ENCODE measurements around the gene GBA2. TPM values are rescaled to one million over a fixed set of nuclear protein-coding genes. Genes with fewer than 3 reads are reported as not detected.

GBA2 gene
- total RNA-seq, 1 donor from 2014 or later, result 84.7 TPM

DNA sequence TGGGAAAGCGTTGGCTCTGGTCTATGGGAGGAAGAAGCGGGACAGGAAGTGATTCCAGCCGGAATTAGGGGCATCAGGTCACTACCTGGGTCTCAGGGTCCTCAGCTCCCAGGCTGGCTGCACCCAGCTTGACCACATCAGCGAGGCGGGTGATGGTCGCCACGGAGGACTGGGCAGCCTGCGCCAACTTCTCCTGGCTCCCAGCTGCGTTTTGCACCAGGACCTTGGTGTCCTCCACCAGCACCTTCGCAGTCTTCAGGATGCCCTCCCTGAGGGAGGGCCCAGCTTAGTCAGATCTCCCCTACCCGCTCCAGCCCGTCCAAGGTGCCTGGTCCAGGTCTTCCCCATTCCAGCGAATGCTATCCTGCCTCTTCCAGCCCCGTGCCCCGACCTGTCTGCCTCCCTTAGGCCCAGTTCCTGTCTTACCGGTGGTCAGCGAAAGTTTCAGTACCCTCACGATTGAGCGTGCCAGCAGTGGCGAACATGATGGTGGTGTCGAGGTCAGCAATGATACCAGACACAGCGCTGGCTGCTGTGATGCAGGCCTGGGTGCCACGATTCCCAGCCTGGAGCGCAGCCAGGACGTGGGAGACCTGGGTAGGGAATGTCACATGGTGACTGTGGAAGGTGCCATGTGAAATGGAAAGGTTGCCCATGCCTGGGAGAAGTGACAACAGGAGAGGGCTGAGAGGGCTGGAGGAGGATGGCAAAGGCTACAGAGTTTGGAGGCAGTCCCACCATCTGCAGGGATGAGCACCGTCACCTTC is 44.9 kb downstream of the GBA2 start:
- TF ChIP-seq, protein P1, sequence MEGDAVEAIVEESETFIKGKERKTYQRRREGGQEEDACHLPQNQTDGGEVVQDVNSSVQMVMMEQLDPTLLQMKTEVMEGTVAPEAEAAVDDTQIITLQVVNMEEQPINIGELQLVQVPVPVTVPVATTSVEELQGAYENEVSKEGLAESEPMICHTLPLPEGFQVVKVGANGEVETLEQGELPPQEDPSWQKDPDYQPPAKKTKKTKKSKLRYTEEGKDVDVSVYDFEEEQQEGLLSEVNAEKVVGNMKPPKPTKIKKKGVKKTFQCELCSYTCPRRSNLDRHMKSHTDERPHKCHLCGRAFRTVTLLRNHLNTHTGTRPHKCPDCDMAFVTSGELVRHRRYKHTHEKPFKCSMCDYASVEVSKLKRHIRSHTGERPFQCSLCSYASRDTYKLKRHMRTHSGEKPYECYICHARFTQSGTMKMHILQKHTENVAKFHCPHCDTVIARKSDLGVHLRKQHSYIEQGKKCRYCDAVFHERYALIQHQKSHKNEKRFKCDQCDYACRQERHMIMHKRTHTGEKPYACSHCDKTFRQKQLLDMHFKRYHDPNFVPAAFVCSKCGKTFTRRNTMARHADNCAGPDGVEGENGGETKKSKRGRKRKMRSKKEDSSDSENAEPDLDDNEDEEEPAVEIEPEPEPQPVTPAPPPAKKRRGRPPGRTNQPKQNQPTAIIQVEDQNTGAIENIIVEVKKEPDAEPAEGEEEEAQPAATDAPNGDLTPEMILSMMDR (IDR thresholded peaks at IDR 0.05; ENCODE audit: unreplicated experiment), result no peak
- Mint-ChIP-seq H3K27me3 (ENCODE audit: low read depth) (no peaks in the 10 kb centered on the region), H3K9me3 (no peaks in the 10 kb centered on the region), H3K4me1 (no peaks in the 10 kb centered on the region), H3K4me3 (no peak overlapping the region), H3K36me3 (peaks cover 48% of the 10 kb centered on the region), H3K27ac (no peak overlapping the region)
- no peak for DNase-seq (ENCODE audit: low spot score in 2 of 2, unreplicated experiment in 2 of 2)

DNA sequence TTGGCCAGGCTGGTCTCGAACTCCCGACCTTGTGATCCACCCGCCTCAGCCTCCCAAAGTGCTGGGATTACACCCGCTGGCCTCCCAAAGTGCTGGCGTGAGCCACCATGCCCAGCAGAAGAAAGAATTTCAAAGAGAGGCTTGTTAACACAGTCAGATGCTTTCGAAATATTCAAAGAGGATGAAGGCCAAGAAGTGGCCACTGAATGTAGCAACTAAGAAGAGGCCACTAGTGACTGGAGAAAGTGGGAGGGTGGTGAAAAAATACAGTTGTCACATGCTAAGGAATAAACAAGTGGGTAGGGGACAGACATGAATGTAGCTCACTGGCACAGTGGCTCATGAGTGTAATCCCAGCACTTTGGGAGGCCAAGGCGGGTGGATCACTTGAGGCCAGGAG is 46.3 kb downstream of the GBA2 start:
- H3K4me1 Mint-ChIP-seq, result no peaks in the 10 kb centered on the region

DNA sequence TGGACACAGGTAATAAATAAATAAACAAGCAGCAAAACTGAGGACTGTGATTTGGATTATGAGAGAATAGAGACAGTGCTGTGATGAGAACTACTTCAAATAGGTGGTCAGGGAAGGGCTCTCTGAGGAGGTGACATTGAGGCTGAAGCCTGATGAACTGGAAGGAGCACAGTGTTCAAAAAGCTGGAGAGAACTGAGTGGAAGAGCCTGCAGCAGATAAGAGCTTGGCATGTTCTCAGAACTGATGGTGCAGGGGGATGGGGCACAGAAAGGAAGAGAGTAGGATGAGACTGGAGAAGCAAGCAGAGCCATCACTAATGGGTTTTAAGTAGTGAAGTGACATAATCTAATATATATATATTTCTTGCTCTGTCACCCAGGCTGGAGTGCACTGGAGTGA is 48.1 kb downstream of the GBA2 start:
- TF ChIP-seq, protein P1 (IDR thresholded peaks at IDR 0.05; ENCODE audit: unreplicated experiment), result no peak
- H3K27me3 Mint-ChIP-seq (ENCODE audit: low read depth), result no peaks in the 10 kb centered on the region
- no peak for DNase-seq (ENCODE audit: low spot score in 2 of 2, unreplicated experiment in 2 of 2)
- no peaks in the 10 kb centered on the region for H3K4me1 Mint-ChIP-seq
- H3K36me3 Mint-ChIP-seq, result peaks cover 37% of the 10 kb centered on the region
- no peak overlapping the region for H3K27ac Mint-ChIP-seq
- no peak overlapping the region for H3K4me3 Mint-ChIP-seq
- no peaks in the 10 kb centered on the region for H3K9me3 Mint-ChIP-seq

More for the DNA sequence above, 46.3 kb downstream of the GBA2 start:
- Mint-ChIP-seq H3K27me3 (ENCODE audit: low read depth) (no peaks in the 10 kb centered on the region), H3K36me3 (peaks cover 43% of the 10 kb centered on the region), H3K4me3 (no peak overlapping the region), H3K27ac (no peak overlapping the region), H3K9me3 (no peaks in the 10 kb centered on the region)
- TF ChIP-seq, protein P1 (IDR thresholded peaks at IDR 0.05; ENCODE audit: unreplicated experiment), result no peak
- DNase-seq (ENCODE audit: low spot score in 2 of 2, unreplicated experiment in 2 of 2), result no peak

DNA sequence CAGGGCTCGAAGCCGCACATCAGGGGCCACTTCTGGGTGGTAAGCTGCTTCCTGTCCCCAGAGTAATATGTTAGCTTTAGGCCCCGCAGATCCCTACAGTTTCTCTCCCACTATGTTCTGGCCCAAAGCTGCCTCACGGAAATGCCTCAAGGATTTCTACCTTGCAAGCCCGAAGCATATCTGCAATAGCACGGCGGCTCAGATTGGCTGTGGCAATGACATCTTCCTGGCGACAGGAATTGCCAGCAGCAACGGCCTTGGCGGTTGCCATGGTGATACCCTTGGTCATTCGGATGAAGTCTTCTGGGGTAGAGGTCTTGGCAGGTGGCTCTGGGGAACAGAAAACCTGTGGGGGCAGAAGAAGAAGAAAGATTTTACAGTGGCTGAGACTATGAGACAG is 49.0 kb downstream of the GBA2 start:
- Mint-ChIP-seq H3K4me1 (no peaks in the 10 kb centered on the region), H3K4me3 (no peak overlapping the region), H3K27ac (no peak overlapping the region), H3K27me3 (ENCODE audit: low read depth) (no peaks in the 10 kb centered on the region), H3K36me3 (peaks cover 34% of the 10 kb centered on the region), H3K9me3 (no peaks in the 10 kb centered on the region)
- TF ChIP-seq, protein P1 (IDR thresholded peaks at IDR 0.05; ENCODE audit: unreplicated experiment), result no peak
- DNase-seq (ENCODE audit: low spot score in 2 of 2, unreplicated experiment in 2 of 2), result no peak

DNA sequence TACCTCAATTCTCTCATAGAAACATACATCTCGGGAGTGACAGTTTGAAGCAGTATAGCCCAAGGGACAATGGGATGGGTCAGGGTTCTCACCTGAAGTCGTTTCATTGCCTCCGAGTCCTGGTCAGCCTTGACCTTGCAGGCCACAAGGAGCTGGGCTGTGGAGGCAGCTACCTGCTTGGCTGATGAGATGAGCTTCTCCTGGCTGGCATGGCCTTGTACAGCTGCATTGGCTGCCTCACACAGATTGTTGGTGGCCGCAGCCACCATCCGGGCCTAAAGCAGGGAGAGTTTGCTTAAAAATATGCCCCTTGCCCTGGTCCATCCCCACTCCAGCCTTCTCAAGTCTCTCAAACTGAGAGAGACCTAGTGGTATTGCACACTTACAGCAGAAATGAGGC is 50.8 kb downstream of the GBA2 start:
- Mint-ChIP-seq H3K27ac (no peak overlapping the region), H3K4me3 (no peak overlapping the region), H3K9me3 (no peaks in the 10 kb centered on the region), H3K27me3 (ENCODE audit: low read depth) (no peaks in the 10 kb centered on the region), H3K4me1 (no peaks in the 10 kb centered on the region), H3K36me3 (peaks cover 21% of the 10 kb centered on the region)
- DNase-seq (ENCODE audit: low spot score in 2 of 2, unreplicated experiment in 2 of 2), result no peak
- TF ChIP-seq, protein P1 (IDR thresholded peaks at IDR 0.05; ENCODE audit: unreplicated experiment), result no peak

All from mesothelial cell of epicardium (in vitro differentiated cells).